BE2C (cell line): ENCODE measurements around the gene KCNK4.

Source experiments
- DNase-seq: peaks from one replicate; pipeline ENCODE4 v3.0.0-alpha.2; 2020
- H3K27me3 ChIP-seq: fragments of 250-450 bp; sonication (Bioruptor Pico); 2 replicates; pipeline ENCODE4 v1.5.1; 2020; ENCODE audit warnings: mild to moderate bottlenecking
- H3K36me3 ChIP-seq: fragments of 250-450 bp; sonication (Bioruptor Pico); 2 replicates; pipeline ENCODE4 v1.5.1; 2020; ENCODE audit warnings: mild to moderate bottlenecking
- H3K4me1 ChIP-seq: fragments of 250-450 bp; sonication (Bioruptor Pico); 2 replicates; pipeline ENCODE4 v1.5.1; 2020
- H3K4me3 ChIP-seq: 2 replicates; pipeline ENCODE4 v1.5.1; 2011; ENCODE audit warnings: low read depth, low read length
- H3K9me3 ChIP-seq: fragments of 250-450 bp; sonication (Bioruptor Pico); 2 replicates; pipeline ENCODE4 v1.5.1; 2020
- TF ChIP-seq, protein P1 (sequence below): IDR thresholded peaks from 2 replicates; pipeline ENCODE4 v1.5.1; 2012; ENCODE audit warnings: mild to moderate bottlenecking, low read depth, low read length

The KCNK4 gene

DNA sequence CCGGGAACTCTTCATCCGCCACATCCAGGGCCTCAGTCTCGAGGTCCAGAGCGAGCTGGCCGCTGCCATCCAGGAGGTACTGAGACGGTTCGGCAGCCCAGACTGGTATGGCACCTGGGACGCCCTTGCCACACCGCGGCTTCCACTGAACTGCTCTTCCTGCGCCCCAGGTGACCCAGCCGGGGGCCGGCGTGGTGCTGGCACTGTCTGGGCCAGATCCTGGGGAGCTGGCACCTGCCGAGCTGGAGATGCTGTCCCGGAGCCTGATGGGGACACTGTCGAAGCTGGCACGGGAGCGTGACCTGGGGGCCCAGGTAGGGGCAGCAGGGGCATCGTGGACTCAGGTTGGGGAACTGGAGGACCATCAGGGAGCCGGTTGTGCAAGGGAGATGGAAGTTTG, 50.3 kb downstream of the KCNK4 start:
- H3K4me3 ChIP-seq = no peak overlapping the region
- no peaks in the 10 kb centered on the region for H3K9me3 ChIP-seq
- H3K36me3 ChIP-seq = no peaks in the 10 kb centered on the region
- TF ChIP-seq, protein P1, sequence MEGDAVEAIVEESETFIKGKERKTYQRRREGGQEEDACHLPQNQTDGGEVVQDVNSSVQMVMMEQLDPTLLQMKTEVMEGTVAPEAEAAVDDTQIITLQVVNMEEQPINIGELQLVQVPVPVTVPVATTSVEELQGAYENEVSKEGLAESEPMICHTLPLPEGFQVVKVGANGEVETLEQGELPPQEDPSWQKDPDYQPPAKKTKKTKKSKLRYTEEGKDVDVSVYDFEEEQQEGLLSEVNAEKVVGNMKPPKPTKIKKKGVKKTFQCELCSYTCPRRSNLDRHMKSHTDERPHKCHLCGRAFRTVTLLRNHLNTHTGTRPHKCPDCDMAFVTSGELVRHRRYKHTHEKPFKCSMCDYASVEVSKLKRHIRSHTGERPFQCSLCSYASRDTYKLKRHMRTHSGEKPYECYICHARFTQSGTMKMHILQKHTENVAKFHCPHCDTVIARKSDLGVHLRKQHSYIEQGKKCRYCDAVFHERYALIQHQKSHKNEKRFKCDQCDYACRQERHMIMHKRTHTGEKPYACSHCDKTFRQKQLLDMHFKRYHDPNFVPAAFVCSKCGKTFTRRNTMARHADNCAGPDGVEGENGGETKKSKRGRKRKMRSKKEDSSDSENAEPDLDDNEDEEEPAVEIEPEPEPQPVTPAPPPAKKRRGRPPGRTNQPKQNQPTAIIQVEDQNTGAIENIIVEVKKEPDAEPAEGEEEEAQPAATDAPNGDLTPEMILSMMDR = no peak
- H3K27me3 ChIP-seq = no peaks in the 10 kb centered on the region
- no peak for DNase-seq
- no peaks in the 10 kb centered on the region for H3K4me1 ChIP-seq

DNA sequence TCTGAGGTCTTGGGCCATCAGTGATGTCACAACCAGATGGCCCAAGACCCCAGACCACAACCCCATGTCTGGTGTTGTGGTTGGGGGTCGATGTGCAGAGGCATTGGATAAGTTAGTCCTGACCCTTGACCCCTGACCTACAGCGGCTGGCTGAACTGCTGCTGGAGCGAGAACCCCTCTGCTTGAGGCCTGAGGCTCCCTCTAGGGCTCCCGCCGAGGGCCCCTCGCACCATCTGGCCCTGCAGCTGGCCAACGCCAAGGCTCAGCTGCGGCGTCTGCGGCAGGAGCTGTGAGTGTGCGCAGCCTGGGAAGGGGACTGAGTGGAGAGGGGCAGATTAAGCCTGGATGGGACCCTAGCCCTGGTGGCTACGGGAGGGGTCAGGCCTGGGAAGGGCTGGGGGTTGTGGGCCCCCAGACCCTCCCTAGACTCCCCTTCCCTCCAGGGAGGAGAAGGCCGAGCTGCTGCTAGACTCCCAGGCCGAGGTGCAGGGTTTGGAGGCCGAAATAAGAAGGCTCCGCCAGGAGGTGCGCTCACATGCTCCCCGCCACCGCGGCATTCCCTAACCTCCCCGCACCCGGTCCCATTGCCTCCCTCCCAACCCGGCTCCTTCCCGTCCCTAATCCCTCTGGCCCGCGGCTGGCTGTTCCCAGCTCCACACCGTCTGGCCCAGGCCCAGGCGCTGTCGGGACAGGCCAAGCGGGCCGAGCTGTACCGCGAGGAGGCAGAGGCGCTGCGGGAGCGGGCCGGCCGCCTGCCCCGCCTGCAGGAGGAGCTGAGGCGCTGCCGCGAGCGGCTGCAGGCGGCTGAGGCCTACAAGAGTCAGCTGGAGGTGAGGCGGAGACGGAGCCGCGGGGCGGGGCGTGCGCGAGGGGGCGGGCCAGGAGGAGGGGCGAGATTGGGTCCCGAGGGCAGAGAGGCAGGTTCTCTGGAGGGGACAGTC, 51.0 kb downstream of the KCNK4 start:
- no peaks in the 10 kb centered on the region for H3K36me3 ChIP-seq
- TF ChIP-seq, protein P1 = peak; percentile 21; the same call in 1 of the 2 replicates
- no peak overlapping the region for H3K4me3 ChIP-seq
- H3K9me3 ChIP-seq = no peaks in the 10 kb centered on the region
- peak; percentile 74 for DNase-seq
- H3K27me3 ChIP-seq = no peaks in the 10 kb centered on the region
- no peaks in the 10 kb centered on the region for H3K4me1 ChIP-seq

DNA sequence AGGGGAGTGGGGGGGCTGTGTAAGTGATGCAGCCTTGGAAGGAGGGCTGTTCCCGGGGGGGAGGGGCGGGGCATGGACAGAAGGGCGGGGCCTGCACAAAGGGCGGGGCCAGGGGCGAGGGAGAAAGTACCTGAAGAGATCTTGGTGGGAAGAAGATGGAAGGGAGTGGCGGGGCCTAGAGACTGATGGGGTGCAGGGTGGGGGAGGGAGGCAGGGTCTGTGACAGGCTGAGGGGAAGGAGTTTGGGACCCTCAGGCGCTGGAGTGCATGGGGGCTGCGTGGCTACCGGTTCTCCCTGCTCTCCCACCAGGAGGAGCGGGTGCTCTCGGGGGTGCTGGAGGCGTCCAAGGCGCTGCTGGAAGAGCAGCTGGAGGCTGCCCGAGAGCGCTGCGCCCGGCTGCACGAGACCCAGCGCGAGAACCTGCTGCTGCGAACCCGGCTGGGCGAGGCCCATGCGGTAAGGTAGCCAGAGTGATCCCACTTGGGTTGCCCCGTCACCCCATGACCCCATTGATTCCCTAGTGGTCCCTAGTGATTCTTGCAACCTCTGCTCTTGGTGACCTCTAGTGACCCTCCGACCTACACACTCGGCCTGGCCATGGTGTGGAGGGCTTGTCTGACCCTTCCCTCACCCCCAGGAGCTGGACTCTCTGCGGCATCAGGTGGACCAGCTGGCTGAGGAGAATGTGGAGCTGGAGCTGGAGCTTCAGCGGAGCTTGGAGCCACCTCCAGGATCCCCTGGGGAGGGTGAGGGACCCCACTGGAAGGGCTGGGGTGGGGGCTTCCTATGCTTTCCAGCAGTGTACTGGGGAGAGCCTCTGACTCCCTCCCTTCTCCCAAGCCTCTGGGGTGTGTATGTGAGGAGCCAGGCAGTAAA, 52.0 kb downstream of the KCNK4 start:
- H3K4me3 ChIP-seq = no peak overlapping the region
- TF ChIP-seq, protein P1 = no peak
- H3K36me3 ChIP-seq = no peaks in the 10 kb centered on the region
- H3K27me3 ChIP-seq = no peaks in the 10 kb centered on the region
- H3K4me1 ChIP-seq = no peaks in the 10 kb centered on the region
- H3K9me3 ChIP-seq = no peaks in the 10 kb centered on the region
- DNase-seq = no peak

DNA sequence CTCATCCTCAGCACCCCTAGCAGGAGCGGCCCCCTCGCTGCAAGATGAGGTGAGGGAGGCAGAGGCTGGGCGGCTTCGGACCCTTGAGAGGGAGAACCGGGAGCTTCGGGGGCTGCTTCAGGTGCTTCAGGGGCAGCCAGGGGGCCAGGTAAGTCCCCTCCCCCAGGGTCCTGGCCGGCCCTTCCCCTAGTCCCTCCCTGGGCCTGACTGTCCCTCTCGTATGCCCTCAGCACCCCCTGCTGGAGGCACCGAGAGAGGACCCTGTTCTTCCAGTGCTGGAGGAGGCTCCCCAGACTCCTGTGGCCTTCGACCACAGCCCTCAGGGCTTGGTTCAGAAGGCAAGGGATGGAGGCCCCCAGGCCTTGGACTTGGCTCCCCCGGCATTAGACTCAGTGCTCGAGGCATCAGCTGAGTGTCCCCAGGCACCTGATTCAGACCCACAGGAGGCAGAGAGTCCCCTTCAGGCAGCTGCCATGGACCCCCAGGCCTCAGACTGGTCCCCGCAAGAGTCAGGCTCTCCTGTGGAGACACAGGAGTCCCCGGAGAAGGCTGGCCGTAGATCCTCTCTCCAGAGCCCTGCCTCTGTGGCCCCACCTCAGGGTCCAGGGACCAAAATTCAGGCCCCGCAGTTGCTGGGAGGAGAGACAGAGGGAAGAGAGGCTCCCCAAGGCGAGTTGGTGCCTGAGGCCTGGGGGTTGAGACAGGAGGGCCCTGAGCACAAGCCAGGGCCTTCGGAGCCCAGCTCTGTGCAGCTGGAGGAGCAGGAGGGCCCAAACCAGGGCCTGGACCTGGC, 52.9 kb downstream of the KCNK4 start:
- no peaks in the 10 kb centered on the region for H3K9me3 ChIP-seq
- H3K4me1 ChIP-seq = no peaks in the 10 kb centered on the region
- no peak for DNase-seq
- H3K27me3 ChIP-seq = no peaks in the 10 kb centered on the region
- no peaks in the 10 kb centered on the region for H3K36me3 ChIP-seq
- H3K4me3 ChIP-seq = no peak overlapping the region
- TF ChIP-seq, protein P1 = peak; percentile 27

DNA sequence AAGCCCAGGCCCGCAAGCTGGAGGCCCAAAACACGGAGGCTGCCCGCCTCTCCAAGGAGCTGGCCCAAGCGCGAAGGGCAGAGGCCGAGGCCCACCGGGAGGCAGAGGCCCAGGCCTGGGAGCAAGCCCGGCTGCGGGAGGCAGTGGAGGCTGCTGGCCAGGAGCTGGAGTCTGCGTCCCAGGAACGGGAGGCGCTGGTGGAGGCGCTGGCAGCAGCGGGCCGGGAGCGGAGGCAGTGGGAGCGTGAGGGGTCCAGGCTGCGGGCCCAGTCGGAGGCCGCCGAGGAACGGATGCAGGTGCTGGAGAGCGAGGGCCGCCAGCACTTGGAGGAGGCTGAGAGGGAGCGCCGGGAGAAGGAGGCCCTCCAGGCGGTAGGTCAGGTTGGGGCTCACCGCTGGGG, 53.7 kb downstream of the KCNK4 start:
- DNase-seq = no peak
- Histone ChIP-seq H3K27me3 (no peaks in the 10 kb centered on the region), H3K4me3 (no peak overlapping the region), H3K36me3 (no peaks in the 10 kb centered on the region), H3K9me3 (no peaks in the 10 kb centered on the region), H3K4me1 (no peaks in the 10 kb centered on the region)
- TF ChIP-seq, protein P1 = no peak
